Vagina (tissue), 1 donor: ENCODE data around the gene CWH43. TPM values are rescaled to one million over a fixed set of nuclear protein-coding genes. Genes with fewer than 3 reads are reported as not detected.

ENCODE experiments used
- small RNA-seq: library from RNA; depleted of rRNA; stranded (forward); fragments of <200 nt; gene quantifications from one replicate; pipeline ENCODE3, GENCODE V24; 2016
- total RNA-seq: library from RNA; depleted of rRNA; stranded (reverse); fragments of >200 nt; gene quantifications from one replicate; pipeline ENCODE4 v1.2.3, GENCODE V29; 2016

Gene CWH43
- total RNA-seq, 1 donor from 2014 or later: 11.3 TPM

Small RNA genes within 50 kb of the gene (small RNA-seq; reads per million reads assigned to genes)
- not detected for gene AC020593.1

Other genes with a start within 250 kb of the CWH43 start
- 51.8 TPM for gene FRYL, start 206.0 kb upstream of the CWH43 start, total RNA-seq
- 72.4 TPM for gene OCIAD1, start 155.2 kb upstream of the CWH43 start, total RNA-seq
- 18.9 TPM for gene OCIAD2, start 79.5 kb upstream of the CWH43 start, total RNA-seq